A549 (cell line): Measurements from ENCODE around the gene TMEM225B.

Experiments
- CEBPB ChIP-seq, 2 experiments: fragments of >200 bp in 1 of 2; sonication (Bioruptor Twin) in 1 of 2; formaldehyde crosslinking in 1 of 2; IDR thresholded peaks; 2 replicates each; pipeline ENCODE4 v1.6.1; 2012 to 2016
- CHD2 ChIP-seq: fragments of 150-350 bp; IDR thresholded peaks from 2 replicates; pipeline ENCODE4 v1.6.1; 2014; ENCODE audit warnings: low read length; ENCODE audit not compliant: partially characterized antibody
- CHD4 ChIP-seq: fragments of 200-600 bp; sonication (generic); IDR thresholded peaks from 2 replicates; pipeline ENCODE4 v1.6.1; 2016; ENCODE audit warnings: antibody characterized with exemption, mild to moderate bottlenecking, borderline replicate concordance
- JUNB ChIP-seq: fragments of >200 bp; sonication (Bioruptor Twin); formaldehyde crosslinking; IDR thresholded peaks from 2 replicates; pipeline ENCODE4 v1.6.1; 2016
- POLR2A ChIP-seq: IDR thresholded peaks from 2 replicates; pipeline ENCODE4 v1.6.1; 2012; ENCODE audit warnings: mild to moderate bottlenecking, low read length
- POLR2AphosphoS2 ChIP-seq: conservative IDR thresholded peaks from 2 replicates; pipeline ENCODE4 v1.6.1; 2012; ENCODE audit warnings: low read length, improper control_type of control experiment, inconsistent platforms
- SREBF2 ChIP-seq: fragments of 450-650 bp; IDR thresholded peaks from 2 replicates; pipeline ENCODE4 v1.6.1; 2014; ENCODE audit warnings: mild to moderate bottlenecking, moderate library complexity
- TF ChIP-seq, protein P1 (sequence below): fragments of >200 bp; sonication (Bioruptor Twin); formaldehyde crosslinking; IDR thresholded peaks from 3 replicates; pipeline ENCODE4 v1.5.1; 2016
- TF ChIP-seq, protein P2 (sequence below): fragments of 250-450 bp; sonication (Bioruptor Pico); IDR thresholded peaks from 2 replicates; pipeline ENCODE4 v1.5.0; 2021; ENCODE audit warnings: mild to moderate bottlenecking, moderate library complexity, borderline replicate concordance
- TF ChIP-seq, protein P3 (sequence below): IDR thresholded peaks from 2 replicates; pipeline ENCODE4 v1.6.1; 2012; ENCODE audit warnings: low read depth, borderline replicate concordance

DNA sequence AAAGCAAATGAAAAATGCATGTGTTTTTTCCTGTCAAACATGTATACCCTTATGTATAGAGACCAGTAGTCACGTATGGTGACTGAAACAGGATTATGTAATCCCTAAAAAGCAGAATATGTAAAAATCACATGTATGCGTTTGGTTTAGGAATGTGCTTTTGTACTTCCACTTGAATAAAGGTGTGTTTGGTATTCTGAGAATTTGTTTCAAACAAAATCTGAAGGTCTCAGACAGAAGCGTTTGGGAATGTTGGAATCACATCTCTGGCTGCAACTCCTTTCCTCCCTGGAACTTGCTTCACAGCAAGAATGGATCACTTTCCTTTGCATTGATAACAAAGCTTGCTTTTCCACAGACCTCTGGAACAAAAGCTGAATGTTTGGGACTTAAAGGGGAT lies 21.8 kb upstream of the TMEM225B start:
- TF ChIP-seq, protein P1, sequence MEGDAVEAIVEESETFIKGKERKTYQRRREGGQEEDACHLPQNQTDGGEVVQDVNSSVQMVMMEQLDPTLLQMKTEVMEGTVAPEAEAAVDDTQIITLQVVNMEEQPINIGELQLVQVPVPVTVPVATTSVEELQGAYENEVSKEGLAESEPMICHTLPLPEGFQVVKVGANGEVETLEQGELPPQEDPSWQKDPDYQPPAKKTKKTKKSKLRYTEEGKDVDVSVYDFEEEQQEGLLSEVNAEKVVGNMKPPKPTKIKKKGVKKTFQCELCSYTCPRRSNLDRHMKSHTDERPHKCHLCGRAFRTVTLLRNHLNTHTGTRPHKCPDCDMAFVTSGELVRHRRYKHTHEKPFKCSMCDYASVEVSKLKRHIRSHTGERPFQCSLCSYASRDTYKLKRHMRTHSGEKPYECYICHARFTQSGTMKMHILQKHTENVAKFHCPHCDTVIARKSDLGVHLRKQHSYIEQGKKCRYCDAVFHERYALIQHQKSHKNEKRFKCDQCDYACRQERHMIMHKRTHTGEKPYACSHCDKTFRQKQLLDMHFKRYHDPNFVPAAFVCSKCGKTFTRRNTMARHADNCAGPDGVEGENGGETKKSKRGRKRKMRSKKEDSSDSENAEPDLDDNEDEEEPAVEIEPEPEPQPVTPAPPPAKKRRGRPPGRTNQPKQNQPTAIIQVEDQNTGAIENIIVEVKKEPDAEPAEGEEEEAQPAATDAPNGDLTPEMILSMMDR, result no peak
- TF ChIP-seq POLR2A (no peak), CEBPB (IDR thresholded peaks at IDR 0.05) (no peak), CHD4 (no peak), SREBF2 (no peak), CHD2 (no peak), JUNB (no peak), POLR2AphosphoS2 (no peak)
- TF ChIP-seq, protein P2, sequence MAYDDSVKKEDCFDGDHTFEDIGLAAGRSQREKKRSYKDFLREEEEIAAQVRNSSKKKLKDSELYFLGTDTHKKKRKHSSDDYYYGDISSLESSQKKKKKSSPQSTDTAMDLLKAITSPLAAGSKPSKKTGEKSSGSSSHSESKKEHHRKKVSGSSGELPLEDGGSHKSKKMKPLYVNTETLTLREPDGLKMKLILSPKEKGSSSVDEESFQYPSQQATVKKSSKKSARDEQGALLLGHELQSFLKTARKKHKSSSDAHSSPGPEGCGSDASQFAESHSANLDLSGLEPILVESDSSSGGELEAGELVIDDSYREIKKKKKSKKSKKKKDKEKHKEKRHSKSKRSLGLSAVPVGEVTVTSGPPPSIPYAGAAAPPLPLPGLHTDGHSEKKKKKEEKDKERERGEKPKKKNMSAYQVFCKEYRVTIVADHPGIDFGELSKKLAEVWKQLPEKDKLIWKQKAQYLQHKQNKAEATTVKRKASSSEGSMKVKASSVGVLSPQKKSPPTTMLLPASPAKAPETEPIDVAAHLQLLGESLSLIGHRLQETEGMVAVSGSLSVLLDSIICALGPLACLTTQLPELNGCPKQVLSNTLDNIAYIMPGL (CRISPR knock-in tag), result no peak
- TF ChIP-seq, protein P3, sequence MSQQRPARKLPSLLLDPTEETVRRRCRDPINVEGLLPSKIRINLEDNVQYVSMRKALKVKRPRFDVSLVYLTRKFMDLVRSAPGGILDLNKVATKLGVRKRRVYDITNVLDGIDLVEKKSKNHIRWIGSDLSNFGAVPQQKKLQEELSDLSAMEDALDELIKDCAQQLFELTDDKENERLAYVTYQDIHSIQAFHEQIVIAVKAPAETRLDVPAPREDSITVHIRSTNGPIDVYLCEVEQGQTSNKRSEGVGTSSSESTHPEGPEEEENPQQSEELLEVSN, result no peak
